ENCODE data around the gene ARHGAP6.
"Not testable (repeated sequence)": the region's sequence is repeated elsewhere in the genome, so short reads cannot be mapped to it uniquely, and the experiment has no call there.

The ARHGAP6 gene

GRCh38 chrX:11363825-11364224, 301.9 kb downstream of the ARHGAP6 start:
- not testable (repeated sequence) for H2AK5ac ChIP-seq (ENCODE audit: low read depth, low read length); H3K27me3 ChIP-seq (ENCODE audit: control insufficient read depth in 3 of 3, insufficient read depth in 3 of 3, low read depth in 1 of 3, low read length in 3 of 3); H3K27ac ChIP-seq (replicated peaks; ENCODE audit: low read length); H4K8ac ChIP-seq (ENCODE audit: low read depth, low read length); H2BK120ac ChIP-seq (ENCODE audit: low read depth, low read length); H3K18ac ChIP-seq (ENCODE audit: low read length); H3K4me2 ChIP-seq (ENCODE audit: insufficient read depth, low read length, poor library complexity, severe bottlenecking); H2BK15ac ChIP-seq (ENCODE audit: low read length); H3K4ac ChIP-seq (ENCODE audit: low read length); H3K9ac ChIP-seq (ENCODE audit: low read depth, low read length, poor library complexity); H2BK5ac ChIP-seq (ENCODE audit: low read length); H3K23ac ChIP-seq (ENCODE audit: low read depth, low read length, poor library complexity); DNase-seq (ENCODE audit: low spot score); H2BK12ac ChIP-seq (ENCODE audit: low read length); H3K79me1 ChIP-seq (ENCODE audit: low read depth, low read length); H3K4me3 ChIP-seq (ENCODE audit: low read length in 2 of 2); H2AFZ ChIP-seq (ENCODE audit: low read length); H4K91ac ChIP-seq (ENCODE audit: low read depth, low read length, poor library complexity); H3K4me1 ChIP-seq (ENCODE audit: control insufficient read depth in 2 of 2, insufficient read depth in 1 of 2, low read depth in 1 of 2, low read length in 2 of 2); H3K9me3 ChIP-seq (replicated peaks in 1 of 2; ENCODE audit: control insufficient read depth in 2 of 2, insufficient read depth in 1 of 2, low read depth in 1 of 2, low read length in 2 of 2); H3K36me3 ChIP-seq (replicated peaks in 1 of 2; ENCODE audit: control insufficient read depth in 2 of 2, insufficient read depth in 2 of 2, low read length in 2 of 2); H3K14ac ChIP-seq (ENCODE audit: low read length)
- no CpG with 5 or more reads among the region's 1 CpG for WGBS, 2 donors (ENCODE audit: extremely low coverage in 2 of 2, insufficient read length in 2 of 2, insufficient replicate concordance in 1 of 2)

- Histone ChIP-seq H2AK5ac (ENCODE audit: low read depth, low read length) (no peak overlapping the region), H3K27me3 (ENCODE audit: control insufficient read depth in 3 of 3, insufficient read depth in 3 of 3, low read depth in 1 of 3, low read length in 3 of 3) (no peaks in the 10 kb centered on the region), H3K14ac (ENCODE audit: low read length) (no peak overlapping the region), H3K79me1 (ENCODE audit: low read depth, low read length) (no peaks in the 10 kb centered on the region), H2BK12ac (ENCODE audit: low read length) (no peak overlapping the region), H4K91ac (ENCODE audit: low read depth, low read length, poor library complexity) (no peak overlapping the region), H4K8ac (ENCODE audit: low read depth, low read length) (no peak overlapping the region), H3K4me2 (ENCODE audit: insufficient read depth, low read length, poor library complexity, severe bottlenecking) (no peak overlapping the region), H3K4me3 (ENCODE audit: low read length in 2 of 2) (no peak overlapping the region), H2AFZ (ENCODE audit: low read length) (no peak overlapping the region), H2BK5ac (ENCODE audit: low read length) (no peak overlapping the region), H3K36me3 (replicated peaks in 1 of 2; ENCODE audit: control insufficient read depth in 2 of 2, insufficient read depth in 2 of 2, low read length in 2 of 2) (no peaks in the 10 kb centered on the region), H3K27ac (replicated peaks; ENCODE audit: low read length) (no peak overlapping the region), H3K23ac (ENCODE audit: low read depth, low read length, poor library complexity) (no peak overlapping the region), H3K9ac (ENCODE audit: low read depth, low read length, poor library complexity) (no peak overlapping the region), H3K4me1 (ENCODE audit: control insufficient read depth in 2 of 2, insufficient read depth in 1 of 2, low read depth in 1 of 2, low read length in 2 of 2) (no peaks in the 10 kb centered on the region), H2BK15ac (ENCODE audit: low read length) (no peak overlapping the region), H3K18ac (ENCODE audit: low read length) (no peak overlapping the region), H3K4ac (ENCODE audit: low read length) (no peak overlapping the region), H3K9me3 (replicated peaks in 1 of 2; ENCODE audit: control insufficient read depth in 2 of 2, insufficient read depth in 1 of 2, low read depth in 1 of 2, low read length in 2 of 2) (no peaks in the 10 kb centered on the region), H2BK120ac (ENCODE audit: low read depth, low read length) (no peak overlapping the region)
- WGBS, 2 donors (ENCODE audit: extremely low coverage in 2 of 2, insufficient read length in 2 of 2, insufficient replicate concordance in 1 of 2): no CpG with 5 or more reads among the region's 4 CpGs
- no peak for DNase-seq (ENCODE audit: low spot score)
Measured at GRCh38 chrX:11363069-11363594, 302.6 kb downstream of the ARHGAP6 start.

DNA sequence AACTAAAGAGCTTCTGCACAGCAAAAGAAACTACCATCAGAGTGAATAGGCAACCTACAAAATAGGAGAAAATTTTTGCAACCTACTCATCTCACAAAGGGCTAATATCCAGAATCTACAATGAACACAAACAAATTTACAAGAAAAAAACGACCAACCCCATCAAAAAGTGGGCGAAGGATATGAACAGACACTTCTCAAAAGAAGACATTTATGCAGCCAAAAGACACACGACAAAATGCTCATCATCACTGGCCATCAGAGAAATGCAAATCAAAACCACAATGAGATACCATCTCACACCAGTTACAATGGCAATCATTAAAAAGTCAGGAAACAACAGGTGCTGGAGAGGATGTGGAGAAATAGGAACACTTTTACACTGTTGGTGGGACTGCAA, 304.1 kb downstream of the ARHGAP6 start:
- not testable (repeated sequence) for H3K27me3 ChIP-seq (ENCODE audit: control insufficient read depth in 3 of 3, insufficient read depth in 3 of 3, low read depth in 1 of 3, low read length in 3 of 3); H2AFZ ChIP-seq (ENCODE audit: low read length); H2BK12ac ChIP-seq (ENCODE audit: low read length); H3K14ac ChIP-seq (ENCODE audit: low read length); DNase-seq (ENCODE audit: low spot score); H3K18ac ChIP-seq (ENCODE audit: low read length); H2AK5ac ChIP-seq (ENCODE audit: low read depth, low read length); H4K8ac ChIP-seq (ENCODE audit: low read depth, low read length); H3K23ac ChIP-seq (ENCODE audit: low read depth, low read length, poor library complexity); H3K9me3 ChIP-seq (replicated peaks in 1 of 2; ENCODE audit: control insufficient read depth in 2 of 2, insufficient read depth in 1 of 2, low read depth in 1 of 2, low read length in 2 of 2); H3K36me3 ChIP-seq (replicated peaks in 1 of 2; ENCODE audit: control insufficient read depth in 2 of 2, insufficient read depth in 2 of 2, low read length in 2 of 2); H2BK120ac ChIP-seq (ENCODE audit: low read depth, low read length); H2BK15ac ChIP-seq (ENCODE audit: low read length); H3K27ac ChIP-seq (replicated peaks; ENCODE audit: low read length); H3K4me3 ChIP-seq (ENCODE audit: low read length in 2 of 2); H3K4me2 ChIP-seq (ENCODE audit: insufficient read depth, low read length, poor library complexity, severe bottlenecking); H3K79me1 ChIP-seq (ENCODE audit: low read depth, low read length); H3K4ac ChIP-seq (ENCODE audit: low read length); H3K9ac ChIP-seq (ENCODE audit: low read depth, low read length, poor library complexity); H4K91ac ChIP-seq (ENCODE audit: low read depth, low read length, poor library complexity); H3K4me1 ChIP-seq (ENCODE audit: control insufficient read depth in 2 of 2, insufficient read depth in 1 of 2, low read depth in 1 of 2, low read length in 2 of 2); H2BK5ac ChIP-seq (ENCODE audit: low read length)
- WGBS, 2 donors (ENCODE audit: extremely low coverage in 2 of 2, insufficient read length in 2 of 2, insufficient replicate concordance in 1 of 2): no CpG with 5 or more reads among the region's 3 CpGs

DNA sequence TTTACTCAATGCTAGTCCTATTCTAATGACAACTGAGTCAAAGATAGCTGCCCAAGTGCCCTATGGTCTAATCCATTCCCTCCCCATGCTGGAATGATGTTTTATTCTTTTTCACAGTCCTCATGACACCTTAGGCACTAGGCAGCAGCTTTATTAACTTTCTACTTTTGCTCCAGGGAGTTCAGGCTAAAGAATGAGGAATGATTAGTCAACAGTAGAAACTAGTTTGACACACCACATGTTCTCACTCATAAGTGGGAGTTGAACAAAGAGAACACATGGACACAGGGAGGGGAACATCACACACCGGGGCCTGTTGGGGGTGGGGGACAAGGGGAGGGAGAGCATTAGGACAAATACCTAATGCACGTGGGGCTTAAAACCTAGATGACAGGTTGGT, 309.8 kb downstream of the ARHGAP6 start:
- H3K4me1 ChIP-seq (ENCODE audit: control insufficient read depth in 2 of 2, insufficient read depth in 1 of 2, low read depth in 1 of 2, low read length in 2 of 2); H3K18ac ChIP-seq (ENCODE audit: low read length); DNase-seq (ENCODE audit: low spot score); H3K27ac ChIP-seq (replicated peaks; ENCODE audit: low read length); H3K4me3 ChIP-seq (ENCODE audit: low read length in 2 of 2); H3K4ac ChIP-seq (ENCODE audit: low read length); H3K23ac ChIP-seq (ENCODE audit: low read depth, low read length, poor library complexity); H3K27me3 ChIP-seq (ENCODE audit: control insufficient read depth in 3 of 3, insufficient read depth in 3 of 3, low read depth in 1 of 3, low read length in 3 of 3); H4K8ac ChIP-seq (ENCODE audit: low read depth, low read length); H3K36me3 ChIP-seq (replicated peaks in 1 of 2; ENCODE audit: control insufficient read depth in 2 of 2, insufficient read depth in 2 of 2, low read length in 2 of 2); H2BK120ac ChIP-seq (ENCODE audit: low read depth, low read length); H3K14ac ChIP-seq (ENCODE audit: low read length); H2BK15ac ChIP-seq (ENCODE audit: low read length); H3K9ac ChIP-seq (ENCODE audit: low read depth, low read length, poor library complexity); H2BK5ac ChIP-seq (ENCODE audit: low read length); H3K9me3 ChIP-seq (replicated peaks in 1 of 2; ENCODE audit: control insufficient read depth in 2 of 2, insufficient read depth in 1 of 2, low read depth in 1 of 2, low read length in 2 of 2); H2AFZ ChIP-seq (ENCODE audit: low read length); H4K91ac ChIP-seq (ENCODE audit: low read depth, low read length, poor library complexity); H2BK12ac ChIP-seq (ENCODE audit: low read length); H2AK5ac ChIP-seq (ENCODE audit: low read depth, low read length); H3K4me2 ChIP-seq (ENCODE audit: insufficient read depth, low read length, poor library complexity, severe bottlenecking); H3K79me1 ChIP-seq (ENCODE audit: low read depth, low read length): not testable (repeated sequence)
- WGBS, 2 donors (ENCODE audit: extremely low coverage in 2 of 2, insufficient read length in 2 of 2, insufficient replicate concordance in 1 of 2): no CpG with 5 or more reads among the region's 2 CpGs
